GM19468 (cell line): ENCODE results near the gene FBXL15.

Experiments used
- ATAC-seq: cut with Tn5 transposase; IDR thresholded peaks from one replicate; pipeline ENCODE4 v1.9.1; 2021; ENCODE audit warnings: mild to moderate bottlenecking, moderate library complexity, moderate number of reproducible peaks; ENCODE audit not compliant: unreplicated experiment; ENCODE audit errors: extremely low read depth

Gene FBXL15

GRCh38 chr10:102420714-102421506 is at the start of gene FBXL15:
FBXL15 (plus strand) TSS chr10:102420836; CDS start chr10:102421130, 294 bp downstream.
- ATAC-seq: peak; percentile 28

GRCh38 chr10:102371295-102371694 is 49.3 kb upstream of the FBXL15 start:
- no peak for ATAC-seq

DNA sequence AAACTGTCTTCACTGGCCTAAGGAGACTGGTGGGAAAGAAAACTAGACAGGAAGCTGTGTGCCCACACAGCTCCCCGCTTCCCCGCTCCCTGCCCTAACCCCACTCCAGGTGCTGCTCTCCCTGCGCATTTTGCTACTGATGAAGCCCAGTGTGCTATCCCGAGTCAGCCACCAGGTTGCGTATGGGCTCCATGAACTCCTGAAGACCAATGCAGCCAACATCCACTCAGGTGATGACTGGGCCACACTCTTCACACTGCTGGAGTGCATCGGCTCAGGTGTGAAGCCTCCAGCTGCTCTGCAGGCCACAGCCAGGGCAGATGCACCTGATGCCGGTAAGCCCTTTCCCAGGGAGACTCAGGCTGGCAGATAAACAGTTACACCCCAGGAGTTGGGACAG is 45.4 kb upstream of the FBXL15 start:
- no peak for ATAC-seq

- ATAC-seq: no peak
Observed at GRCh38 chr10:102375867-102376266, 44.8 kb upstream of the FBXL15 start.

GRCh38 chr10:102376901-102377300 is 43.7 kb upstream of the FBXL15 start:
- no peak for ATAC-seq

DNA sequence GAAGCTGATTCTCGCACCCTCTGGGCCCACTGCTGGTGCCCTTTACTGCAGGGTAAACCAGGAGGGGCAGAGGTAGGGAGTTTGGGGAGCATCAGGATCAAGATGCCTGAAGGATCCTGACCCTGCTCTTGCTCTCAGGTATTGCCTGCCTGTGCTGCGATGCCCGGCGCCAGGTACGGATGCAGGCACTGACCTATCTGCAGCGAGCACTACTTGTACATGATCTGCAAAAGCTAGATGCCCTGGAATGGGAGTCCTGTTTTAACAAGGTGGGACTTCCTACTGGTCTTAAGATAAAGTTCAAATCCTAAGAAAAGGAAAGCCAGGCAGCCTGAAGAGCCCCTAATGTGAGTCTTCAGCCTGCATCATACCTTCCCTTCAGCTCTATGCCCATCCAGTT is 41.3 kb upstream of the FBXL15 start:
- ATAC-seq: no peak

DNA sequence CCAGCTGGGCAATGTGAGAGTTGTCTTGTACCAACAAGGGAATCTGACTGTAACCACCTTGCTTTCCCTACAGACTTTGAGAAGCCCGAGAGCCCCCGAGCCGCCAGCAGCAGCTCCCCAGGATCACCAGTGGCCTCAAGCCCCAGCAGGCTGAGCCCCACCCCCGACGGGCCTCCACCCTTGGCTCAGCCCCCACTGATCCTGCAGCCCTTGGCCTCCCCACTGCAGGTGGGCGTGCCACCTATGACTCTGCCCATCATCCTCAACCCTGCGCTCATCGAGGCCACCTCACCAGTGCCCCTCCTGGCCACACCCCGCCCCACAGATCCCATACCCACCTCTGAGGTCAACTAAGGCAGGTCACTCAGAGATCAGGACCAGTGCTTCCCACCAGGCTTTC is 38.7 kb upstream of the FBXL15 start:
- ATAC-seq: no peak

GRCh38 chr10:102382871-102383270 is 37.8 kb upstream of the FBXL15 start:
- no peak for ATAC-seq

DNA sequence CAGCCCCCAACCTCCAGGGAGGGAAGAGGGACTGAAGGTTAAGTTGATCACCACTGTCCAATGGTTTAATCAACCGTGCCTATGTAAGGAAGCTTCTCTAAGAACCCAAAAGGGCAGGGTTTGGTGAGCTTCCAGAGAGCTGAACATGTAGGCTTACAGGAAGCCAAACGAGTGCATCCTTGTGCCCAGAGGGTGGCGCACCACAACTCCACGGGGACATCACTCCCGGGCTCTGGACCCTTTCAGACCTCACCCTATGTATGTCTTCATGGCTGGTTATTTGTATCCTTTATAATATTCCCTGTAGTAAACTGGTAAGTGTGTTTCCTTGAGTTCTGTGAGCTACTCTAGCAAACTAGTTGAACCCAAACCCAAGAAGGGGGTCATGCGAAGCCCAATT is 36.6 kb upstream of the FBXL15 start:
- no peak for ATAC-seq

DNA sequence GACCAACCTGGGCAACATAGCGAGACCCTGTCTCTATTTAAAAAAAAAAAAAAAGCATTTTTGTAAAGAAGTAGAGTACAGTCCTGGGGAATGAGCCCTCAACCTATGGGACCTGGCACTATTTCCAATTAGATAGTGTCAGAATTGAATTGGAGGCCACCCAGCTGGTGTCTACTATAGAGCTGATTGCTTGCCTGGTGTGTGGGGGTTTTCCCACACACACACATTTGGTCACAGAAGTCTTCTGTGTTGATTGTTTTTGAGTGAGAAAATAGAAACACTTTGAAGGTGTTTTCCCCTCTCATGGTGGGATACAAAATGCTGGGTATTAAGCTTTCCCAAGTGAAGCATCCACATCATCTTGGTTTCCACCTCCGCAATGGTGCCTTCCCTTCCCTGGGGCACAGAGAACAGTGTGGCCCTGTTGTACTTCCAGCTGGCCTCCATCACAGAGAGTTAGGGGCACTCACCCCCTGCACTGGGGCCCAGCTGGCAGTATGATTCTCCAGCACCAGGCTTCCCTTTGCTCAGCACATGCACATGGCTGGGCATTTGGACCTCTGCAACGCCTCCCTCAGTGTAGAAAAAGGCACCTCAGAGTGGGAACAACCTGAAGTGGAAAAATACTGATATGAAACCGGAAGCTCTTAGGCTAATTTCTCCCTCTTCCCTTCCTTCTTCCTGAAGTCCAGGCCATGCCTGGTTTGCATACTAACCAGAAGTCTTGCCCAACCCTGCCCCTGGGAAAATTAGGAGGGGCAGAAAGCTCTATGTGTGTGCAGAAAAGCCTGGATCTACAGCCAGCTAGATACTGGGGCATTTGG is 35.8 kb upstream of the FBXL15 start:
- ATAC-seq: no peak

- no peak for ATAC-seq
Observed at GRCh38 chr10:102389894-102390293, 30.7 kb upstream of the FBXL15 start.

- no peak for ATAC-seq
Observed at GRCh38 chr10:102392306-102392705, 28.3 kb upstream of the FBXL15 start.

DNA sequence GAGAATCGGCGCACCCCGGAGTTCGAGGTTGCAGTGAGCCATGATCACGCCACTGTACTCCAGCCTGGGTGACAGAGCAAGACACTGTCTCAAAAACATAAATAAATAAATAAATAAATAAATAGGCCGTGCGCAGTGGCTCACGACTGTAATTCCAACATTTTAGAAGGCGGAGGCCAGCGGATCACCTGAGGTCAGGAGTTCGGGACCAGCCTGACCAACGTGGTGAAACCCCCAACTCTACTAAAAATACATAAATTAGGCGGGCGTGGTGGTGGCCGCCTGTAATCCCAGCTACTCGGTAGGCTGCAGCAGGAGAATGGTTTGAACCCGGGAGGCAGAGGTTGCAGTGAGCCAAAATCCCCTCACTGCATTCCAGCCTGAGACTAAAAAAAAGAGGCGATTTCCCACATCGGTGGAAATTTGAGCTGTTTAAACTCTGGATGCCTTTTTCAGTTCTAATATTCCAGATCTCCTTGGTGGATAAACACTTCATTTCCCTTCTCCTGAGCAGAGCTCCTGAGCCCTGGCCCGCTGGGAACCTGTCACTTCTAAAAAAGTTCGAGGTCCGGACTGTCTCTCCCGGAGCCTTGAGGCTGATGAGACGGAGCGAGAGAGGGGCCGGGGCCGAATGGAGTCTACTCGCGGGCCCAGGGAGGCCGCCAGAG is 27.1 kb upstream of the FBXL15 start:
- no peak for ATAC-seq

- peak; percentile 75 for ATAC-seq
Observed at GRCh38 chr10:102394079-102394800, 26.4 kb upstream of the FBXL15 start.

DNA sequence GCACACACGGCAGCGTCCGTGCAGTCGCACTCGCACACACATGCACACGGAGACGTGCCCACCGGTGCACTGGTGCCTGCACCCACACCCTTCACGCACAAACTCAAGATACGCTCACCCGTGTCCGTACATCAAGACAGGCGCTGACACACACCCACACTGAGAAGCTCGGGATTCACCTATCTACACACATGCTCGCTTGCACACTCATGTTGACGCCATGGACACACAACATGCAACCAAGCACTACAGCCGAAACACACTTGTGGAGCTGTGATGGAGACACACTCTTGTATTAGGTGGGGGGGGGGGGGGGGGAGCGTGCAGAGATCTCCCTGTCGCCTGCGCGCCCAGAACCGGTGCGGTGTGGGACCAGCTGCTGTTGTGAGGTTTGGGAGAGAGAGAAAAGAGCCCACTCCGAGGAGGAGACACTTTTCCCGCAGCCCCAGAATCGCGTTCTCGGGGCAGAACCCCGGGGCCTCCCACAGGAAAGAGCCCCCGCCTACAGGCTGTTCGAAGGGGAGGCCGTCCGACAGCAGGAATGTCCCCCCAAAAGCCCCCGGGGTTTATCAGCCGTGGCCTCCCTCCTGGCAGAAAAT is 25.7 kb upstream of the FBXL15 start:
- ATAC-seq: no peak

DNA sequence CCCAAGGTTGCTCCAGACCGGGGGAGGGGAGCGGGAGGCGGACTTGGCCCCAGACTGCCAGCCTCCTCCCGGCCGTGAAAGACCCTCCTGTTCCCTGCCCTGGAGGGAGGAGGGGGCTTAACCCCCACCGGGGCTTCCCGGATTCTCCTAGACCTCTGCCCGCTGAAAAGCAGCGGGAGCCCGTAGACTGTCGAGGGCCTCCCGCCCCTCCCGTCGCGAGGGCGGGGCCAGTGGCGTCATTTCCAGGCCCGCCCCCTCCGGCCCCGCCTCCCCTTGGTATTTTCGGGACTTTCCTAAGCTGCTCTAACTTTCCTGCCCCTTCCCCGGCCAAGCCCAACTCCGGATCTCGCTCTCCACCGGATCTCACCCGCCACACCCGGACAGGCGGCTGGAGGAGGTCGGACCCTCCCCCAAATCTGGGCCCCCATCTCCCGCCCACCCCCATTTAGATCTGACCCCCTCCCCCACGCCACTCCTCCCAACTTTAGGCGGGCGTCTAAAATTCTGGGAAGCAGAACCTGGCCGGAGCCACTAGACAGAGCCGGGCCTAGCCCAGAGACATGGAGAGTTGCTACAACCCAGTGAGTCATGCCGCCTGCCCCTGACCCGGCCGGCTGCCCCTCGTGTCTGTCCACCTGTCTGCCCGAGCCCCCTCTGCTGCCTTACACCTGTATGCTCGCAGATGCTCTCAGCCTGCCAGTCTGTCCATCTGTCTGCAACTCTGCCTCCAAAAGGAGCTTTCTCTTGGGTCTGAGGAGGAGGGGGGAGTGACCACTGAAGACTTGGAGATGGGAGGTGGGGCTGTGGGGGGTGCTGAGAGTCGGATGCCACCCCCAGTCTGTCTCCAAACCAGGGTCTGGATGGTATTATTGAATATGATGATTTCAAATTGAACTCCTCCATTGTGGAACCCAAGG is 25.0 kb upstream of the FBXL15 start, which contains the start of gene NFKB2:
Gene NFKB2, plus strand, starts transcription at position 306 of the 917 bp plus-strand sequence. Its CDS starts 255 bp downstream, at position 561.
- ATAC-seq: no peak

DNA sequence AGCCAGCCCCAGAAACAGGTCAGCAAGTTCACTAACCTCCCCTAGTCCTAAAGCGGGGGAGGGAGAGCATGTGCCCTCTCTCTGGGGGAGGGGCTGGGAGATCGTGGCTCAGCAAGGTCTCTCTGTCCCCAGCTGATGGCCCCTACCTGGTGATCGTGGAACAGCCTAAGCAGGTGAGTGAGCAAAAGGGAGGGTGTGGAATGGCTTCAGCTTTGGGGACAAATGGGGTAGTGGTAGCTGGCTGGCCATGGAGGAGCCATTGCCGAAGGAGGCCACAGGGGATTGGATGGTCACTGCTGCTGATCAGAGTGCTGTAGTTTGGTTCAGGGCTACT is 24.4 kb upstream of the FBXL15 start:
- no peak for ATAC-seq

- no peak for ATAC-seq
Observed at GRCh38 chr10:102396730-102397151, 23.9 kb upstream of the FBXL15 start.
